ENCODE data around the gene OR4K15.

The OR4K15 gene

DNA sequence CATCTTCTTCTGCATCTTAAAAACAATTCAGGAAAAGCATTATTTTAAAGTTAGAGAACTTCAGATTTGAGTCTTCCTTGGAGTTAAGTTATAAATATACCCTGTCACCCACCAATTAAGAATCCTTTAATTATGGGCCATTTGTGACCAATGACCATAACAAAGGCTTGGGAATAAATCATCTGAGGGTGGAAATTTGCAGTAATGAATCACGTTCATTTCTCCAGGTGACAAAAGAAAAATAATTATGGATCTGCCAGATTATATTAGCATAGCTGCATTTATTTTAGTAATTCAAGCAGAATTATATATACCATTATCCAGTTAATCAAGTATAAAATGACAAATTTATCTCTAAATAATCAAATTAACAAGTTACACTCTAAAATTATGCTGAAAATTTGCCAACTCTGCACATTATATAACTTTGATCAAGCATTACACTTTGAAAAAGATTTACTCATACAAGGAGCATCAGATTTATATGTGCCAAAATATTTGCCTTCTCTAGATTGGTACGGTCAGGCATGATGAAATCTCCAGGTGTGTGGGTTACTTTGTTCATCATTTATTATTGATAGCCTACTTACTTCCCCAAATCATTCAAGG, 44.0 kb downstream of the OR4K15 start, which contains the start of gene OR4K14:
Gene OR4K14, minus strand, starts transcription at position 51 of the 609 bp plus-strand sequence. CDS start 4,114 bp downstream, outside the sequence.
- Histone ChIP-seq H3K36me3 (no peaks in the 10 kb centered on the region), H3K4me3 (ENCODE audit: low read depth in 1 of 2, low read length in 1 of 2) (no peak within 1 kb of the TSS), H3K27me3 (no peaks in the 10 kb centered on the region), H3K27ac (no peak within 1 kb of the TSS), H3K4me1 (ENCODE audit: control insufficient read depth in 1 of 2, insufficient read depth in 1 of 2, low read depth in 1 of 2, low read length in 1 of 2) (no peaks in the 10 kb centered on the region), H3K9me3 (no peaks in the 10 kb centered on the region)
- TF ChIP-seq, protein P1, sequence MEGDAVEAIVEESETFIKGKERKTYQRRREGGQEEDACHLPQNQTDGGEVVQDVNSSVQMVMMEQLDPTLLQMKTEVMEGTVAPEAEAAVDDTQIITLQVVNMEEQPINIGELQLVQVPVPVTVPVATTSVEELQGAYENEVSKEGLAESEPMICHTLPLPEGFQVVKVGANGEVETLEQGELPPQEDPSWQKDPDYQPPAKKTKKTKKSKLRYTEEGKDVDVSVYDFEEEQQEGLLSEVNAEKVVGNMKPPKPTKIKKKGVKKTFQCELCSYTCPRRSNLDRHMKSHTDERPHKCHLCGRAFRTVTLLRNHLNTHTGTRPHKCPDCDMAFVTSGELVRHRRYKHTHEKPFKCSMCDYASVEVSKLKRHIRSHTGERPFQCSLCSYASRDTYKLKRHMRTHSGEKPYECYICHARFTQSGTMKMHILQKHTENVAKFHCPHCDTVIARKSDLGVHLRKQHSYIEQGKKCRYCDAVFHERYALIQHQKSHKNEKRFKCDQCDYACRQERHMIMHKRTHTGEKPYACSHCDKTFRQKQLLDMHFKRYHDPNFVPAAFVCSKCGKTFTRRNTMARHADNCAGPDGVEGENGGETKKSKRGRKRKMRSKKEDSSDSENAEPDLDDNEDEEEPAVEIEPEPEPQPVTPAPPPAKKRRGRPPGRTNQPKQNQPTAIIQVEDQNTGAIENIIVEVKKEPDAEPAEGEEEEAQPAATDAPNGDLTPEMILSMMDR (IDR thresholded peaks at IDR 0.05), result no peak
